ENCODE results near the gene ARHGAP32. TPM values are rescaled to one million over a fixed set of nuclear protein-coding genes. Genes with fewer than 3 reads are reported as not detected.

Gene ARHGAP32
- total and polyA plus RNA-seq, 2 donors (not counting 1 experiment from before 2014, with no cell fraction given) = 4.0 to 9.6 TPM

GRCh38 chr11:129145276-129145675 lies 46.8 kb downstream of the ARHGAP32 start:
- no peaks in the 10 kb centered on the region for H3K36me3 ChIP-seq (ENCODE audit: control insufficient read depth, insufficient read depth, low read length)
- no peaks in the 10 kb centered on the region for H3K27me3 ChIP-seq (ENCODE audit: control insufficient read depth, insufficient read depth, low read length)
- H3K9me3 ChIP-seq (ENCODE audit: control insufficient read depth, insufficient read depth, low read depth, low read length) = no peaks in the 10 kb centered on the region
- H4K20me1 ChIP-seq (ENCODE audit: control insufficient read depth, extremely low read depth, insufficient read depth, low read length) = no peaks in the 10 kb centered on the region
- H3K4me2 ChIP-seq (ENCODE audit: extremely low read depth, insufficient read depth, low read length) = no peak overlapping the region
- DNase-seq (ENCODE audit: low read depth in 2 of 2) = peak; percentile 23 to 69
- no peak overlapping the region for H3K4me3 ChIP-seq (replicated peaks in 1 of 4; ENCODE audit: control extremely low read depth in 1 of 4, insufficient read depth in 1 of 4, low read depth in 3 of 4, low read length in 4 of 4)
- H3K27ac ChIP-seq (ENCODE audit: insufficient read depth, low read length) = no peak overlapping the region
- TF ChIP-seq EZH2 (IDR thresholded peaks at IDR 0.05; ENCODE audit: low read length, missing control alignments) (no peak), CTCF (conservative IDR thresholded peaks at IDR 0.05 in 1 of 2, IDR thresholded peaks at IDR 0.05 in 1 of 2; ENCODE audit: low read depth in 1 of 2, low read length in 2 of 2) (no peak)
- no peaks in the 10 kb centered on the region for H3K79me2 ChIP-seq (ENCODE audit: control insufficient read depth, insufficient read depth, low read length)
- H3K9ac ChIP-seq (ENCODE audit: insufficient read depth, low read length) = no peak overlapping the region
- H2AFZ ChIP-seq (ENCODE audit: low read length) = no peak overlapping the region
- no peaks in the 10 kb centered on the region for H3K4me1 ChIP-seq (ENCODE audit: control insufficient read depth, extremely low read depth, insufficient read depth, low read length)

GRCh38 chr11:129144256-129144655 lies 47.9 kb downstream of the ARHGAP32 start:
- peak in 1 of 2 donors; percentile 70 for DNase-seq (ENCODE audit: low read depth in 2 of 2)
- no peak for TF ChIP-seq CTCF (conservative IDR thresholded peaks at IDR 0.05 in 1 of 2, IDR thresholded peaks at IDR 0.05 in 1 of 2; ENCODE audit: low read depth in 1 of 2, low read length in 2 of 2)
- no peak for TF ChIP-seq EZH2 (IDR thresholded peaks at IDR 0.05; ENCODE audit: low read length, missing control alignments)
- Histone ChIP-seq H3K4me3 (replicated peaks in 1 of 4; ENCODE audit: control extremely low read depth in 1 of 4, insufficient read depth in 1 of 4, low read depth in 3 of 4, low read length in 4 of 4) (no peak overlapping the region), H3K4me2 (ENCODE audit: extremely low read depth, insufficient read depth, low read length) (no peak overlapping the region), H3K27me3 (ENCODE audit: control insufficient read depth, insufficient read depth, low read length) (no peaks in the 10 kb centered on the region), H3K36me3 (ENCODE audit: control insufficient read depth, insufficient read depth, low read length) (no peaks in the 10 kb centered on the region), H3K9me3 (ENCODE audit: control insufficient read depth, insufficient read depth, low read depth, low read length) (no peaks in the 10 kb centered on the region), H3K79me2 (ENCODE audit: control insufficient read depth, insufficient read depth, low read length) (no peaks in the 10 kb centered on the region), H2AFZ (ENCODE audit: low read length) (no peak overlapping the region), H3K9ac (ENCODE audit: insufficient read depth, low read length) (no peak overlapping the region), H3K27ac (ENCODE audit: insufficient read depth, low read length) (no peak overlapping the region), H4K20me1 (ENCODE audit: control insufficient read depth, extremely low read depth, insufficient read depth, low read length) (no peaks in the 10 kb centered on the region), H3K4me1 (ENCODE audit: control insufficient read depth, extremely low read depth, insufficient read depth, low read length) (no peaks in the 10 kb centered on the region)

DNA sequence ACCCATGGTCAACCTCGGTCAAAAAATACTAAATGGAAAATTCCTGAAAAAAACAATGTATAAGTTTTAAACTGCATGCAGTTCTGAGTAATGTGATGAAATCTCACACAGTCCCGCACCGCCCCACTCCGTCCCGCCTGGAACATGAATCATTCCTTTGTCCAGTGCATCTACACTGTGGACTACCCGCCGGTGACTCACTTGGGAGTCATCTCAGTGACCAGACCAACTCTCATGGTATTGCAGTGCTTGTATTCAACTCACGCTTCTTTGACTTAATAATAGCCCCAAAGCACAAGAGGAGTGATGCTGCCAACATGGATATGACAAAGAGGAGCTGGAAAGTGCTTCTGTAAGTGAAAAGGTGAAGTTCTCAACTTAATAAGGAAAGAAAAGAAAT lies 48.8 kb downstream of the ARHGAP32 start:
- H3K27ac ChIP-seq (ENCODE audit: insufficient read depth, low read length) = peak overlapping the region; percentile 75
- H3K36me3 ChIP-seq (ENCODE audit: control insufficient read depth, insufficient read depth, low read length) = no peaks in the 10 kb centered on the region
- H4K20me1 ChIP-seq (ENCODE audit: control insufficient read depth, extremely low read depth, insufficient read depth, low read length) = no peaks in the 10 kb centered on the region
- H3K79me2 ChIP-seq (ENCODE audit: control insufficient read depth, insufficient read depth, low read length) = no peaks in the 10 kb centered on the region
- no peaks in the 10 kb centered on the region for H3K4me1 ChIP-seq (ENCODE audit: control insufficient read depth, extremely low read depth, insufficient read depth, low read length)
- H3K9ac ChIP-seq (ENCODE audit: insufficient read depth, low read length) = peak overlapping the region; percentile 32
- no peak overlapping the region for H2AFZ ChIP-seq (ENCODE audit: low read length)
- H3K9me3 ChIP-seq (ENCODE audit: control insufficient read depth, insufficient read depth, low read depth, low read length) = no peaks in the 10 kb centered on the region
- TF ChIP-seq CTCF (conservative IDR thresholded peaks at IDR 0.05 in 1 of 2, IDR thresholded peaks at IDR 0.05 in 1 of 2; ENCODE audit: low read depth in 1 of 2, low read length in 2 of 2) (no peak), EZH2 (IDR thresholded peaks at IDR 0.05; ENCODE audit: low read length, missing control alignments) (no peak)
- peak overlapping the region in 1 of 4 experiments; percentile 44 for H3K4me3 ChIP-seq (replicated peaks in 1 of 4; ENCODE audit: control extremely low read depth in 1 of 4, insufficient read depth in 1 of 4, low read depth in 3 of 4, low read length in 4 of 4)
- peak; percentile 100 for DNase-seq (ENCODE audit: low read depth in 2 of 2)
- H3K4me2 ChIP-seq (ENCODE audit: extremely low read depth, insufficient read depth, low read length) = peak overlapping the region; percentile 70
- no peaks in the 10 kb centered on the region for H3K27me3 ChIP-seq (ENCODE audit: control insufficient read depth, insufficient read depth, low read length)

Data from fibroblast of lung (primary cell).